NB4 (cell line): Measurements from ENCODE around the gene SLC43A3.
"Not testable (repeated sequence)": the region's sequence is repeated elsewhere in the genome, so short reads cannot be mapped to it uniquely, and the experiment has no call there.

Experiments
- DNase-seq: peaks from one replicate; pipeline ENCODE4 v3.0.0; 2010; ENCODE audit warnings: low read depth
- H3K4me3 ChIP-seq: one replicate; pipeline ENCODE4 v1.5.1; 2011; ENCODE audit warnings: mild to moderate bottlenecking, low read depth, low read length, moderate library complexity
- MAX ChIP-seq: IDR thresholded peaks from 2 replicates; pipeline ENCODE4 v1.6.1; 2011; ENCODE audit warnings: low read depth, low read length
- MYC ChIP-seq: IDR thresholded peaks from 2 replicates; pipeline ENCODE4 v1.6.1; 2011; ENCODE audit warnings: low read depth, low read length
- POLR2A ChIP-seq: IDR thresholded peaks from 2 replicates; pipeline ENCODE4 v1.6.1; 2011; ENCODE audit warnings: mild to moderate bottlenecking; ENCODE audit not compliant: insufficient read length; ENCODE audit errors: extremely low read depth
- TF ChIP-seq, protein P1 (sequence below): IDR thresholded peaks from one replicate; pipeline ENCODE4 v1.5.1; 2012; ENCODE audit warnings: low read depth, low read length

Gene SLC43A3

DNA sequence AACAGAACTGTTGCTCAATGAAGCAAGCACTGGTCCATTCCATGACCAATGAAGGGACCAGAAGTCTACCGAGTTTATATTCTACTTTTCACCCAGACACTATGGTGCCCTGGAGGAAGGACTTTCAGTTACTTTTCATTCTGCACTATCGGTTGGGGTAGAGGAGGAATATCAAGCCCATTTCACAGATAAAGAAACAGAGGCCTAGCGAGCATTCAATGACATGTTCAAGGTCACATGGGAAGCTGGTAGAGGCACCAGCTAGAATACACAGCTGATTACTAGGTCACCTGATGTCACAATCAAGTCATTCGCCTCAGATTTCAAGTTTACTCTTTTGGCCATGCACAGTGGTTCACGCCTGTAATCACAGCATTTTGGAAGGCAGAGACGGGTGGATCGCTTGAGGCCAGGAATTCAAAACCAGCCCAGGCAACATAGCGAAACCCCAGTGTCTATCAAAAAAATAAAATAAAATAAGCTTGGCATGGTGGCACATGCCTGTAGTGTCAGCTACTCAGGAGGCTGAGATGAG is 18.9 kb downstream of the SLC43A3 start:
- no peak for TF ChIP-seq MAX
- no peak for TF ChIP-seq POLR2A
- TF ChIP-seq, protein P1, sequence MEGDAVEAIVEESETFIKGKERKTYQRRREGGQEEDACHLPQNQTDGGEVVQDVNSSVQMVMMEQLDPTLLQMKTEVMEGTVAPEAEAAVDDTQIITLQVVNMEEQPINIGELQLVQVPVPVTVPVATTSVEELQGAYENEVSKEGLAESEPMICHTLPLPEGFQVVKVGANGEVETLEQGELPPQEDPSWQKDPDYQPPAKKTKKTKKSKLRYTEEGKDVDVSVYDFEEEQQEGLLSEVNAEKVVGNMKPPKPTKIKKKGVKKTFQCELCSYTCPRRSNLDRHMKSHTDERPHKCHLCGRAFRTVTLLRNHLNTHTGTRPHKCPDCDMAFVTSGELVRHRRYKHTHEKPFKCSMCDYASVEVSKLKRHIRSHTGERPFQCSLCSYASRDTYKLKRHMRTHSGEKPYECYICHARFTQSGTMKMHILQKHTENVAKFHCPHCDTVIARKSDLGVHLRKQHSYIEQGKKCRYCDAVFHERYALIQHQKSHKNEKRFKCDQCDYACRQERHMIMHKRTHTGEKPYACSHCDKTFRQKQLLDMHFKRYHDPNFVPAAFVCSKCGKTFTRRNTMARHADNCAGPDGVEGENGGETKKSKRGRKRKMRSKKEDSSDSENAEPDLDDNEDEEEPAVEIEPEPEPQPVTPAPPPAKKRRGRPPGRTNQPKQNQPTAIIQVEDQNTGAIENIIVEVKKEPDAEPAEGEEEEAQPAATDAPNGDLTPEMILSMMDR = no peak
- TF ChIP-seq MYC = no peak
- no peak for DNase-seq
- no peak overlapping the region for H3K4me3 ChIP-seq

GRCh38 chr11:57407010-57407920 is 19.7 kb downstream of the SLC43A3 start:
- H3K4me3 ChIP-seq = no peak overlapping the region
- TF ChIP-seq, protein P1 = no peak
- TF ChIP-seq POLR2A = no peak
- no peak for TF ChIP-seq MAX
- no peak for TF ChIP-seq MYC
- no peak for DNase-seq

DNA sequence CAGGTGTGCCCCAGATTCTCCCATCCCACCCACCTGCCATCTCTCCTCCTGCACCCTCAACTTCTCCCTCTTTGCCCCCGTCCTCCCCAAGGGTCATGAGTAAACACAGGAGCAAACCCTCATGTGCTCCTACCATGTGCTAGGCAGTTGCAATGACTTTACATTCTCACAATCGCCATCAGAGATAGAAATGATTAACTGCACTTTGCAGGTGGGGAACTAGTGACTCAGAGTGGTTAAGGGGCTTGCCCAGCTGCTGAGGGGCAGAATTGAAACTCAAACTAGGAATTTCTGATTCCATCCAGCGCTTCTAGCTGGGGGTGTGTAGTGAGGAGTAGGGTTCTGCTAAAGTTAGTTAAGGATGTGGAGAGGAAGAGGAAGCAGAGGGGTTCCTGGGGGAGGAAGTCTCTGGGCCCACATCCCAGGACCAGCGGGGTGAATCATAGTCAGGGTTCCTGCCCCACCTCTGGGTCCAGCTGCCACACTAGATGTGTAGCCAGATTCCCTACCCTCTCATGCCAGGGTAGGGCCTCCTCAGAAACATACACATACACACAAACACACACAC is 20.5 kb downstream of the SLC43A3 start:
- peak; percentile 39 for TF ChIP-seq MYC
- TF ChIP-seq, protein P1 = no peak
- TF ChIP-seq POLR2A = no peak
- TF ChIP-seq MAX = peak; percentile 61
- DNase-seq = peak; percentile 79

DNA sequence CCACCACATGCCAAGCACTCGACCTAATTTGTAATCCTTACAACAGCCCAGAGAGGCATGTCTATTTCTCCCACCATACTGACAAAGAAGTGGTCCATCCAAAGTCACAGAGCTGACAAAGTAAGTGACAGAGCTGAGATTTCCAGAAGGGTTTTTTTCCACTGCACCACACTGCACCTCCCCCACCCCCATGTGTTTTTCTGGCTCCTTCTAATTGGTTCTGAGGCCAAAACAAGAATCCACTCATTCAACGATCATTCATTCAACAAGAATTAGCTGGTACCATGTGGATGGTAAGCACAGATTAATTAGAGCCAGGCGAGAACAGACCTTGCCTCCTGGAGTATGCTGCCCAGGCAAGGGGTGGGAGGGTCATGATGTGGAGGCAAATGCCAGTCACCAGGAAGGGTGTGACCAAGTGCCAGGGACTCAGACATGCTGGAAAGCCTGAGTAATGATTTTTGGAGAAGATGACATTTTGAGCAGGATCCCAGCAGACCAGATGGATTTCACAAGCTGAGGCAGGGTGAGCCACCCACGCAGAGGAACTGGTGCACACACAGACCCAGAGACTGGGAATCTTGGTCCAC is 21.6 kb downstream of the SLC43A3 start:
- DNase-seq = no peak
- no peak for TF ChIP-seq POLR2A
- TF ChIP-seq, protein P1 = no peak
- TF ChIP-seq MAX = no peak
- H3K4me3 ChIP-seq = no peak overlapping the region

More for the DNA sequence above, 20.5 kb downstream of the SLC43A3 start:
- no peak overlapping the region for H3K4me3 ChIP-seq

DNA sequence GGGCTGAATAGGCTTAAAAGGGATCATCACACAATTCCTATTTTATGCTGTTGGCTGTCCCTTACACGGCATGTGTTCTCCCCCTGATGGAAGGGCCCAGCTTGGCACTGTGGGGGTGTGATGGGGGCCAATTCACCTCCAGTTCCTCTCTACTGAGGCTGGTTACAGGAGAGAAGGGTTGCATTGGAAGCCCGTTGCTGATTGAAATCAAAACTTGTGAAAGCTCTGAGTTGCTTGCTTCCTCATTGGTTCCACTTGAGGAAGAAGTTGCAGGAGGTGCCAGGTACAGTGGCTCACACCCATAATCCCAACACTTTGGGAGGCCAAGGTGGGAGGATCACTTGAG is 23.1 kb downstream of the SLC43A3 start:
- DNase-seq = no peak
- H3K4me3 ChIP-seq = no peak overlapping the region
- TF ChIP-seq POLR2A = no peak
- TF ChIP-seq MYC = no peak
- TF ChIP-seq, protein P1 = no peak

DNA sequence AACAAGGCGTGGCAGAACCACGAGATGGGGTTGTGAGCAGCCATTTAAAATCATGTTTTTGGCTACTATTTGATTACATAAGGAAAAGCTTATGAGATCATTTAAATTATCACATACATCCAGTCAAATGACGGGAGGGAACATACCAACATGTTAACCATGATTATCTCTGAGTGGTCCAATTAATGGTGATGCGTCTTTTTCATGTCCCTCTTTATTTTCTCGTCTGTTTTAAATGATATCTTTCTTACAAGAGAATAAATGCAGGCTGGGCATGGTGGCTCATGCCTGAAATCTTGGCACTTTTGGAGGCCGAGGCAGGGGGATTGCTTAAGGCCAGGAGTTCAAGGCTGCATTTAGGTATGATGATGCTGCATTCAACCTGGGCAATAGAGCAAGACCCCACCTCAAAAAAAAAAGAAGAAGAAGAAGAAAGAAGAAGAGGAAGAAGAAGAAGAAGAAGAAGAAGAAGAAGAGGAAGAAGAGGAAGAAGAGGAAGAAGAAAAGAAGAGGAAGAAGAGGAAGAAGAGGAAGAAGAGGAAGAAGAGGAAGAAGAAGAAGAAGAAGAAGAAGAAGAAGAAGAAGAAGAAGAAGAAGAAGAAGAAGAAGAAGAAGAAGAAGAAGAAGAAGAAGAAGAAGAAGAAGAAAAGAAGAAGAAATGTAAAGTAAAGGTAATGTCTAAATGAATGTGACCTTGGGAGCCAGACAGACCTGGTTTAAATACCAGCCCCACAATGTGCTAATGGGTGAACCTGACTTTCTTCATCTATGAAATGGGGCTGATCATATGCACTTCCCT is 23.7 kb downstream of the SLC43A3 start:
- not testable (repeated sequence) for DNase-seq, H3K4me3 ChIP-seq
